Testis (tissue), 3 donors: ENCODE results near the gene BTG4. TPM values are rescaled to one million over a fixed set of nuclear protein-coding genes. Genes with fewer than 3 reads are reported as not detected.

ENCODE experiments used
- DNase-seq: peaks from one replicate; pipeline ENCODE4 v3.0.0-alpha.2; 2019
- H3K27ac ChIP-seq, 2 donors: fragments of 200-600 bp; sonication (generic); one replicate each; pipeline ENCODE4 v1.5.1; 2019
- H3K27me3 ChIP-seq: fragments of 200-600 bp; sonication (generic); one replicate; pipeline ENCODE4 v1.5.1; 2019
- H3K36me3 ChIP-seq: fragments of 200-600 bp; sonication (generic); one replicate; pipeline ENCODE4 v1.5.1; 2017; ENCODE audit warnings: low read depth; ENCODE audit errors: missing control alignments
- H3K4me1 ChIP-seq: fragments of 200-600 bp; sonication (generic); one replicate; pipeline ENCODE4 v1.5.1; 2019
- H3K4me3 ChIP-seq, 2 donors: fragments of 200-600 bp; sonication (generic); one replicate each; pipeline ENCODE4 v1.5.1; 2017 to 2019
- H3K9me3 ChIP-seq: fragments of 200-600 bp; sonication (generic); one replicate; pipeline ENCODE4 v1.5.1; 2017
- POLR2A ChIP-seq: fragments of 450-650 bp; IDR thresholded peaks from one replicate; pipeline ENCODE4 v1.6.1; 2017; ENCODE audit warnings: antibody characterized with exemption, mild to moderate bottlenecking, moderate library complexity
- WGBS, 2 donors: methylation state at CpG; one replicate each; pipeline ENCODE4 v1.1.5; 2018; 5-methylcytosine and 5-hydroxymethylcytosine counted together
- intact Hi-C: fragments of 100-400 bp; cut with DNase I; formaldehyde crosslinking; loops from one replicate; pipeline ENCODE4 v1.15.1; 2023; ENCODE audit warnings: low total_unique reads
- polyA plus RNA-seq: library from polyadenylated mRNA; stranded (reverse); fragments of 350-450 nt; fragmentation: Illumina TruSeq; extraction: RNeasy Lipid Tissue Mini Kit (QIAGEN cat#74804); gene quantifications from one replicate; pipeline ENCODE4 v1.2.3, GENCODE V29; 2014; ENCODE audit warnings: low read depth, low replicate concordance; ENCODE audit not compliant: insufficient read depth
- total RNA-seq, 2 donors: library from RNA; depleted of rRNA; stranded (reverse); fragments of >200 nt; gene quantifications; one replicate each; pipeline ENCODE4 v1.2.3, GENCODE V29; 2016
- TF ChIP-seq, protein P1 (sequence below), 3 experiments: fragments of 450-650 bp in 2 of 3; fragments of 200-600 bp in 1 of 3; sonication (generic) in 1 of 3; IDR thresholded peaks; one replicate each; pipeline ENCODE4 v1.5.1; 2016 to 2019; ENCODE audit warnings: antibody characterized with exemption in 3 of 3, mild to moderate bottlenecking in 2 of 3, moderate library complexity in 1 of 3

The BTG4 gene
- total and polyA plus RNA-seq, 3 donors from 2014 or later, result 8.7 to 36.8 (median 26.6) TPM

DNA sequence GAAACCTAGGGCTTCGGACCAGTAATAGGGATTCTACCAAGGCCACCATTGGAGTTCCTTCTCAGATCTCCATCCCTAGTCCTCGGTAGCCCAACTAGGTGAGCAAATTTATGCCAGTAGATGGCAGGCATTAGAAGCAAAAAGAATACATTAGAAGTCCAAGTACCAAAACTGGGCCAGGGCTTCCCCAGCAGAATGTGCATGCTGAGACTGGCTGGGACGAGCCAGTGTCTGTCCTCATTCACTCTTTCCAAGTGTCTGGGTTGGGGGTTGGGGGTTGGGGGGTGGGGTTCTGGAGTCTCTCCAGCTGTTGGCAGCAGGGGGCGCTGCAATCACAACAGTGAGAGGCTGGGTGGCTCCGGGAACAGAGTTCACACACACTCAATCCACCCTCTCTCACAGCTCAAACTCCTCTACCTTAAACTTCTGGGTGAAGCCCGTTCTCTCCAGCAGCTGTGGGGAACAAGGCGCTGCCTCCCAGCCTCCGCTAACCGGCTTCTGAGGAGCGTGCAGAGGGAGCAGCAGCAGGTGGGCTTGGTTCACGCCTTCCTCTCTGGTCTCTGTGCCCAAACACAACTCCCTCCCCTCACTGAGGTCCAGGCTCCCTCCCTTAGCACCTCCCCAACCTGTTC lies 57.5 kb downstream of the BTG4 start:
- DNase-seq, result peak; percentile 62
- Histone ChIP-seq H3K9me3 (no peaks in the 10 kb centered on the region), H3K36me3 (no peaks in the 10 kb centered on the region), H3K4me3 (no peak overlapping the region), H3K27ac (no peak overlapping the region), H3K27me3 (no peaks in the 10 kb centered on the region), H3K4me1 (no peaks in the 10 kb centered on the region)
- intact Hi-C loops, result no loop called here
- TF ChIP-seq POLR2A, result no peak
- TF ChIP-seq, protein P1, sequence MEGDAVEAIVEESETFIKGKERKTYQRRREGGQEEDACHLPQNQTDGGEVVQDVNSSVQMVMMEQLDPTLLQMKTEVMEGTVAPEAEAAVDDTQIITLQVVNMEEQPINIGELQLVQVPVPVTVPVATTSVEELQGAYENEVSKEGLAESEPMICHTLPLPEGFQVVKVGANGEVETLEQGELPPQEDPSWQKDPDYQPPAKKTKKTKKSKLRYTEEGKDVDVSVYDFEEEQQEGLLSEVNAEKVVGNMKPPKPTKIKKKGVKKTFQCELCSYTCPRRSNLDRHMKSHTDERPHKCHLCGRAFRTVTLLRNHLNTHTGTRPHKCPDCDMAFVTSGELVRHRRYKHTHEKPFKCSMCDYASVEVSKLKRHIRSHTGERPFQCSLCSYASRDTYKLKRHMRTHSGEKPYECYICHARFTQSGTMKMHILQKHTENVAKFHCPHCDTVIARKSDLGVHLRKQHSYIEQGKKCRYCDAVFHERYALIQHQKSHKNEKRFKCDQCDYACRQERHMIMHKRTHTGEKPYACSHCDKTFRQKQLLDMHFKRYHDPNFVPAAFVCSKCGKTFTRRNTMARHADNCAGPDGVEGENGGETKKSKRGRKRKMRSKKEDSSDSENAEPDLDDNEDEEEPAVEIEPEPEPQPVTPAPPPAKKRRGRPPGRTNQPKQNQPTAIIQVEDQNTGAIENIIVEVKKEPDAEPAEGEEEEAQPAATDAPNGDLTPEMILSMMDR (IDR thresholded peaks at IDR 0.05), result peak in 1 of 3 experiments; percentile 42
- WGBS, 2 donors, result 52 to 59% methylated on average over 8 to 11 of the region's 11 CpGs

DNA sequence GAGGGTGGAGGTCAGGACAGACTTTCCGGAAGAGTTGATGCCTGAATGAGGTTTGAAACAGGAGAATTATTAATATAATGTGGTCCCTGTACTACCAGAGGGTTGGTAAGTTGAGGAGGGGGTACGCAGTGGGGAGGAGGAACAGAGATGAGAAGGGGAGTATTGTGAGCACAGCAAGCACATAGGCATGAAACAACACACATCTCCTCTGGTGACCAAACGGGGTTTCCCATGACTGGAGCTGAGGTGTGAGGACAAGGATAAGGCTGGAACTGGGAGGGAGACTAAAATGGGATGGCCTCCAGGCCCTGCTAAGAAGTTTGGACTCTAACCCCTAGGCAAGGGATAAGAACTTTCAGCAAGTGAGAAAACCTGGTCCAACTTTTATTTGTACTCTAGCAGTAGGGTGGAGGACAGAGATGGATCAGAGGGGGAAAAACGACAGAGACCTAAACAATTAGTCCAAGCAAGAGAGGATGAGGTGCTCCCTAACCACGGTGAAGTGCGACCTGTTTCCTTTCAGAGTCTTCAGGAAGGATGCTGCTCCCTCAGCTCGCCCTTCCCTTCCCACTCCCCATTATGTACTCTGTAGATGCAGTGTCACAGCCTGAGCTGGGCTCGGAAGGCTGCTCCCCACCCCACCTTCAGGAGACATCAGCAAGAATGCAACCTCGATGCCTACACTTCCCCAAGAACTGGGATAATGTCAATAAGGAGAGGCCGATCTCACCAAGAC lies 59.2 kb downstream of the BTG4 start:
- TF ChIP-seq POLR2A, result no peak
- TF ChIP-seq, protein P1 (IDR thresholded peaks at IDR 0.05), result no peak
- no peak overlapping the region for H3K27ac ChIP-seq
- H3K36me3 ChIP-seq, result no peaks in the 10 kb centered on the region
- H3K9me3 ChIP-seq, result no peaks in the 10 kb centered on the region
- no peak for DNase-seq
- WGBS, 2 donors, result 82 to 85% methylated on average over 10 of the region's 10 CpGs
- intact Hi-C loops, result no loop called here
- no peaks in the 10 kb centered on the region for H3K4me1 ChIP-seq
- no peak overlapping the region for H3K4me3 ChIP-seq
- H3K27me3 ChIP-seq, result no peaks in the 10 kb centered on the region

DNA sequence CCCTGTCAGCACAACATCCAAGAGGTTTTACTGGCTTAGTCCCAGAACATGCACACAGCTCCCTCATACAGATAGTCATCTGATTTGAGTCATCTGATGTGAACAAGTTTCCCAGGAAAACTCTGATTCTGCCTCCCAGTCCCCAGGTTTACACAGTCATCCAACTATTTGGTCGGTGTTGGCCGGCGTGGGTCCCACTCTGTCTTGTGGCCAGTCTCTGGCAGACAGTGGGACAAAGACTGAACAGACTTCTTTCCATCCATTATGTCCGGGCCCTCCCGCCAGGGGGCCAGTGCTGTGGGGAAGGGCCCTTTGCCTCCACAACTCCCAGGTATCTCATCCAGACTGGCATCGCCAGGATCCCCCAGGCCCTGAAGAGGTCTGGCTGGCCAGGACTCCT lies 60.0 kb downstream of the BTG4 start:
- intact Hi-C loops, result no loop called here
- H3K27ac ChIP-seq, result no peak overlapping the region
- whole genome bisulfite sequencing, 2 donors, result 80 to 95% methylated on average over 3 to 6 of the region's 6 CpGs
- no peaks in the 10 kb centered on the region for H3K36me3 ChIP-seq
- H3K9me3 ChIP-seq, result no peaks in the 10 kb centered on the region
- TF ChIP-seq POLR2A, result no peak
- TF ChIP-seq, protein P1 (IDR thresholded peaks at IDR 0.05), result no peak
- H3K4me3 ChIP-seq, result no peak overlapping the region
- H3K27me3 ChIP-seq, result no peaks in the 10 kb centered on the region
- no peak for DNase-seq
- no peaks in the 10 kb centered on the region for H3K4me1 ChIP-seq

DNA sequence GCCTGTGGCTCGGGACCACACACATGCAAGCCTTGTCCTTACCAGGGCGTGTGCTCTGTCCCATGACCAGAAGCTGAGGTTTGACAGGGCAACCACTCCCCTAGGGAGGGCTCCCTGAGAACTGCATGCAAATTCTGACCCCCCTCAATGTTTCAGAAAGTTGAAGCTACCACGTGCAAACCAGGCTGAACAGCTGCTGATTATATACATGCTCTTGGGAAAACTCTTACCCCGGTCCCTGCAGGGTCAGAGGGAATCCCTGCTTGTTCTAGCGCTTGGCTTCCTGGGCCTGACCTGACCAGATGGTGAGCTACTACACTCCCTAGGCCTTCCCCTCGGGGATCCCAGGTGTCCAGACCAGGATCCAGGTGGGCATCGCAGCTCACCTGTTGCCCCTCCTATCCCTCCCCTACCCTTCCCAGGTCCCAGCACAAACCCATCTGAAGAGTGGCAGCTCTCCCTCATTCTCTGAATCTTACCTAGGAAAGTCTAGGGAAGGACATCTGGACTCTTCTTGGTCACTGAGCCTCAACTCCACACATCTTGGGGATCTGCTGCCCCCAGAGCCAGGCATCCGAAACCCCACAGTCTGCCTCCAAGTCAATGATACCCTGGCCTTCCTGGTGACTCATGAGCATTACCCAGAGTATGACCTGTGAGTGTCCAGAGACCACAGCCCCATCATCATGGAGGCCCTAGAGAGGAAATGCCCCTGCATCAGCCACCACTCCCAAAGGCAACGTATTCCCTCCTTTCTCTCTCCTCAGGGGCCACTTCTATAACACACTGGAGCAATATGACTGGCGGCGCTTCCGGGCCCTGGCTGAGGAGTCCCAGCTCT lies 61.5 kb downstream of the BTG4 start:
- Histone ChIP-seq H3K27ac (no peak overlapping the region), H3K9me3 (no peaks in the 10 kb centered on the region), H3K36me3 (no peaks in the 10 kb centered on the region), H3K4me1 (peaks cover 3% of the 10 kb centered on the region), H3K4me3 (no peak overlapping the region), H3K27me3 (no peaks in the 10 kb centered on the region)
- intact Hi-C loops, result no loop called here
- 86 to 97% methylated on average over 5 to 12 of the region's 12 CpGs for WGBS, 2 donors
- TF ChIP-seq POLR2A, result no peak
- TF ChIP-seq, protein P1 (IDR thresholded peaks at IDR 0.05), result no peak
- DNase-seq, result no peak
